HepG2 (cell line): ENCODE measurements around the gene CTNNBL1. TPM values are rescaled to one million over a fixed set of nuclear protein-coding genes. Genes with fewer than 3 reads are reported as not detected.

Experiments used
- EEA1 ChIP-seq: sonication (generic); formaldehyde crosslinking; IDR thresholded peaks from 2 replicates; pipeline ENCODE4 v1.5.1; 2020; ENCODE audit warnings: mild to moderate bottlenecking, missing genetic modification reagents, borderline replicate concordance
- HMGA1 ChIP-seq: sonication (generic); formaldehyde crosslinking; conservative IDR thresholded peaks from 2 replicates; pipeline ENCODE4 v1.4.0; 2020; ENCODE audit warnings: missing genetic modification reagents
- IKZF1 ChIP-seq: fragments of 450-650 bp; IDR thresholded peaks from 2 replicates; pipeline ENCODE4 v1.7.1; 2016
- NKX3-1 ChIP-seq: sonication (generic); formaldehyde crosslinking; IDR thresholded peaks from 2 replicates; pipeline ENCODE4 v1.5.0; 2020; ENCODE audit warnings: missing genetic modification reagents
- SALL2 ChIP-seq: sonication (generic); formaldehyde crosslinking; IDR thresholded peaks from 2 replicates; pipeline ENCODE4 v1.8.1; 2023; ENCODE audit warnings: mild to moderate bottlenecking, missing genetic modification reagents, inconsistent platforms
- SRF ChIP-seq: IDR thresholded peaks from 2 replicates; pipeline ENCODE4 v1.6.1; 2011; ENCODE audit warnings: mild to moderate bottlenecking, low read depth, low read length, moderate library complexity
- YY1 ChIP-seq: IDR thresholded peaks from 2 replicates; pipeline ENCODE4 v1.6.1; 2011; ENCODE audit warnings: low read length, low read depth, moderate library complexity, mild to moderate bottlenecking; ENCODE audit not compliant: insufficient read depth, insufficient replicate concordance
- ZFP37 ChIP-seq: sonication (generic); formaldehyde crosslinking; IDR thresholded peaks from 2 replicates; pipeline ENCODE4 v1.4.0; 2020; ENCODE audit warnings: missing genetic modification reagents, borderline replicate concordance
- ZNF296 ChIP-seq: sonication (generic); formaldehyde crosslinking; conservative IDR thresholded peaks from 2 replicates; pipeline ENCODE4 v1.5.0; 2020; ENCODE audit warnings: mild to moderate bottlenecking, missing genetic modification reagents
- ZNF354B ChIP-seq: sonication (generic); formaldehyde crosslinking; IDR thresholded peaks from 2 replicates; pipeline ENCODE4 v1.8.0; 2022; ENCODE audit warnings: mild to moderate bottlenecking, missing genetic modification reagents
- ZNF607 ChIP-seq: sonication (generic); formaldehyde crosslinking; IDR thresholded peaks from 2 replicates; pipeline ENCODE4 v1.5.1; 2020; ENCODE audit warnings: missing genetic modification reagents, mild to moderate bottlenecking, borderline replicate concordance
- ZNF891 ChIP-seq: sonication (generic); formaldehyde crosslinking; IDR thresholded peaks from 2 replicates; pipeline ENCODE4 v1.5.0; 2020; ENCODE audit warnings: mild to moderate bottlenecking, missing genetic modification reagents
- polyA plus RNA-seq, 8 experiments: library from polyadenylated mRNA; depleted of rRNA in 3 of 8; stranded (reverse) in 7 of 8; unstranded in 1 of 8; fragments of >200 nt; fragmentation: Illumina TruSeq in 4 of 8; extraction: Trizol in 4 of 8; gene quantifications; 2 replicates each; pipeline versions ENCODE4 v1.2.1 to v1.2.3, GENCODE V29; 2011 to 2016; ENCODE audit warnings: low read depth in 4 of 8, missing spikeins in 1 of 8, mixed read lengths in 1 of 8; ENCODE audit not compliant: insufficient read depth in 1 of 8
- total RNA-seq, 5 experiments: library from RNA; depleted of rRNA; stranded (reverse); fragments of >200 nt; fragmentation: Illumina TruSeq; extraction: Trizol; gene quantifications; 2 replicates each; pipeline ENCODE4 v1.2.3, GENCODE V29; 2016; ENCODE audit warnings: low read depth in 1 of 5
- TF ChIP-seq, protein P1 (sequence below): sonication (generic); formaldehyde crosslinking; IDR thresholded peaks from 2 replicates; pipeline ENCODE4 v1.4.0; 2020; ENCODE audit warnings: low read depth, missing genetic modification reagents
- TF ChIP-seq, protein P2 (sequence below): sonication (generic); formaldehyde crosslinking; IDR thresholded peaks from 2 replicates; pipeline ENCODE4 v1.9.0; 2021; ENCODE audit warnings: missing genetic modification reagents, borderline replicate concordance
- TF ChIP-seq, protein P3 (sequence below): sonication (generic); formaldehyde crosslinking; IDR thresholded peaks from 2 replicates; pipeline ENCODE4 v1.4.0; 2020; ENCODE audit warnings: missing genetic modification reagents
- TF ChIP-seq, protein P4 (sequence below): sonication (generic); formaldehyde crosslinking; IDR thresholded peaks from 2 replicates; pipeline ENCODE4 v1.8.0; 2022; ENCODE audit warnings: mild to moderate bottlenecking, missing genetic modification reagents; ENCODE audit not compliant: insufficient replicate concordance
- TF ChIP-seq, protein P5 (sequence below): sonication (generic); formaldehyde crosslinking; IDR thresholded peaks from 2 replicates; pipeline ENCODE4 v1.4.0; 2020; ENCODE audit warnings: missing genetic modification reagents

Gene CTNNBL1
- total and polyA plus RNA-seq, 2 of the 13 experiments (the other 11 are each of a cell fraction or from before 2014, with no cell fraction given) = 49.3 to 94.6 TPM

DNA sequence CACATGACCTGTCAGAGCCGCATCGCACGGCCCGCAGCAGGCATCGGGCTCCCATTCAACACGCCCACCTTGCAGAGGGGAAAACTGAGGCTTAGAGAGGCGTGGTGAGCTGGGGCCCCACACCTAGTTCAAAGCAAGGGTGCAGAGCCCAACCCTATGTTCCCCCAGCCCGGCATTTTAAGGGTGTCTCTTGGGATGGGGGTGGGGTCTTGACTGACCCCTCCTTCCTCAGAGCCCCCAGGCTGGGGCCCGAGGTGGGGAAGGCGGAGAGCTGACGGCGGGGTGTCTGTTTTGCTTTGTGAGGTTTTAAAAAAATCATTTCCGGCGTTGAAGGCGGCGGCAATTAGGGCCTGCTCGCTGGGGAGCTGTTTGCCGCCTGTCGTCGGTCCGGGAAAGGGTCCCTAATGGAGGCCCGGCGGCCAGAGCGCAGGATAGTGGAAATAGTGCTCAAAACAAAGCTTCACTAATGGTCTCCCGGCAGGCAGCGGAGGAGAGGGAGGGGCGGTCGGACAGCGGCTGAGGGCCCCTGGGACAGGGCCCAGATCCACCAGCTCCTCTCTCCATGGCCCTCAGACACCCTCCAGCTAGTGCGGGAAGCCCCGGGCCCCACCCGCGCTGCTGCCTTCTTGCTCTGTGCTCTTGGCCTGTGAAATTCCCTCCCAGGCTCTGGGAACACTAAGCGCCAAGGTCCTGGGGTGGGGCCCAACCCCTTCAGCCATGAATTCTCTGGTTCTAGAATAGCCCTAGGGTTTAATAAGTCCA is 221.0 kb downstream of the CTNNBL1 start (continued):
- TF ChIP-seq, protein P1, sequence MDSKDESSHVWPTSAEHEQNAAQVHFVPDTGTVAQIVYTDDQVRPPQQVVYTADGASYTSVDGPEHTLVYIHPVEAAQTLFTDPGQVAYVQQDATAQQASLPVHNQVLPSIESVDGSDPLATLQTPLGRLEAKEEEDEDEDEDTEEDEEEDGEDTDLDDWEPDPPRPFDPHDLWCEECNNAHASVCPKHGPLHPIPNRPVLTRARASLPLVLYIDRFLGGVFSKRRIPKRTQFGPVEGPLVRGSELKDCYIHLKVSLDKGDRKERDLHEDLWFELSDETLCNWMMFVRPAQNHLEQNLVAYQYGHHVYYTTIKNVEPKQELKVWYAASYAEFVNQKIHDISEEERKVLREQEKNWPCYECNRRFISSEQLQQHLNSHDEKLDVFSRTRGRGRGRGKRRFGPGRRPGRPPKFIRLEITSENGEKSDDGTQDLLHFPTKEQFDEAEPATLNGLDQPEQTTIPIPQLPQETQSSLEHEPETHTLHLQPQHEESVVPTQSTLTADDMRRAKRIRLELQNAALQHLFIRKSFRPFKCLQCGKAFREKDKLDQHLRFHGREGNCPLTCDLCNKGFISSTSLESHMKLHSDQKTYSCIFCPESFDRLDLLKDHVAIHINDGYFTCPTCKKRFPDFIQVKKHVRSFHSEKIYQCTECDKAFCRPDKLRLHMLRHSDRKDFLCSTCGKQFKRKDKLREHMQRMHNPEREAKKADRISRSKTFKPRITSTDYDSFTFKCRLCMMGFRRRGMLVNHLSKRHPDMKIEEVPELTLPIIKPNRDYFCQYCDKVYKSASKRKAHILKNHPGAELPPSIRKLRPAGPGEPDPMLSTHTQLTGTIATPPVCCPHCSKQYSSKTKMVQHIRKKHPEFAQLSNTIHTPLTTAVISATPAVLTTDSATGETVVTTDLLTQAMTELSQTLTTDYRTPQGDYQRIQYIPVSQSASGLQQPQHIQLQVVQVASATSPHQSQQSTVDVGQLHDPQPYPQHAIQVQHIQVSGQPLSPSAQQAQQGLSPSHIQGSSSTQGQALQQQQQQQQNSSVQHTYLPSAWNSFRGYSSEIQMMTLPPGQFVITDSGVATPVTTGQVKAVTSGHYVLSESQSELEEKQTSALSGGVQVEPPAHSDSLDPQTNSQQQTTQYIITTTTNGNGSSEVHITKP (CRISPR knock-in tag) = no peak
- no peak for TF ChIP-seq SRF
- TF ChIP-seq ZNF891 (CRISPR knock-in tag) = peak; percentile 62; the same call in 1 of the 2 replicates
- no peak for TF ChIP-seq ZNF296
- no peak for TF ChIP-seq EEA1 (CRISPR knock-in tag)
- TF ChIP-seq, protein P2, sequence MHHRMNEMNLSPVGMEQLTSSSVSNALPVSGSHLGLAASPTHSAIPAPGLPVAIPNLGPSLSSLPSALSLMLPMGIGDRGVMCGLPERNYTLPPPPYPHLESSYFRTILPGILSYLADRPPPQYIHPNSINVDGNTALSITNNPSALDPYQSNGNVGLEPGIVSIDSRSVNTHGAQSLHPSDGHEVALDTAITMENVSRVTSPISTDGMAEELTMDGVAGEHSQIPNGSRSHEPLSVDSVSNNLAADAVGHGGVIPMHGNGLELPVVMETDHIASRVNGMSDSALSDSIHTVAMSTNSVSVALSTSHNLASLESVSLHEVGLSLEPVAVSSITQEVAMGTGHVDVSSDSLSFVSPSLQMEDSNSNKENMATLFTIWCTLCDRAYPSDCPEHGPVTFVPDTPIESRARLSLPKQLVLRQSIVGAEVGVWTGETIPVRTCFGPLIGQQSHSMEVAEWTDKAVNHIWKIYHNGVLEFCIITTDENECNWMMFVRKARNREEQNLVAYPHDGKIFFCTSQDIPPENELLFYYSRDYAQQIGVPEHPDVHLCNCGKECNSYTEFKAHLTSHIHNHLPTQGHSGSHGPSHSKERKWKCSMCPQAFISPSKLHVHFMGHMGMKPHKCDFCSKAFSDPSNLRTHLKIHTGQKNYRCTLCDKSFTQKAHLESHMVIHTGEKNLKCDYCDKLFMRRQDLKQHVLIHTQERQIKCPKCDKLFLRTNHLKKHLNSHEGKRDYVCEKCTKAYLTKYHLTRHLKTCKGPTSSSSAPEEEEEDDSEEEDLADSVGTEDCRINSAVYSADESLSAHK (CRISPR knock-in tag) = no peak
- TF ChIP-seq, protein P3, sequence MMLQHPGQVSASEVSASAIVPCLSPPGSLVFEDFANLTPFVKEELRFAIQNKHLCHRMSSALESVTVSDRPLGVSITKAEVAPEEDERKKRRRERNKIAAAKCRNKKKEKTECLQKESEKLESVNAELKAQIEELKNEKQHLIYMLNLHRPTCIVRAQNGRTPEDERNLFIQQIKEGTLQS = no peak
- peak; percentile 64; the same call in 1 of the 2 replicates for TF ChIP-seq ZNF607 (CRISPR knock-in tag)
- TF ChIP-seq, protein P4, sequence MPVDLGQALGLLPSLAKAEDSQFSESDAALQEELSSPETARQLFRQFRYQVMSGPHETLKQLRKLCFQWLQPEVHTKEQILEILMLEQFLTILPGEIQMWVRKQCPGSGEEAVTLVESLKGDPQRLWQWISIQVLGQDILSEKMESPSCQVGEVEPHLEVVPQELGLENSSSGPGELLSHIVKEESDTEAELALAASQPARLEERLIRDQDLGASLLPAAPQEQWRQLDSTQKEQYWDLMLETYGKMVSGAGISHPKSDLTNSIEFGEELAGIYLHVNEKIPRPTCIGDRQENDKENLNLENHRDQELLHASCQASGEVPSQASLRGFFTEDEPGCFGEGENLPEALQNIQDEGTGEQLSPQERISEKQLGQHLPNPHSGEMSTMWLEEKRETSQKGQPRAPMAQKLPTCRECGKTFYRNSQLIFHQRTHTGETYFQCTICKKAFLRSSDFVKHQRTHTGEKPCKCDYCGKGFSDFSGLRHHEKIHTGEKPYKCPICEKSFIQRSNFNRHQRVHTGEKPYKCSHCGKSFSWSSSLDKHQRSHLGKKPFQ (CRISPR knock-in tag) = no peak
- no peak for TF ChIP-seq ZNF354B (CRISPR knock-in tag)
- TF ChIP-seq IKZF1 = no peak
- TF ChIP-seq ZFP37 (CRISPR knock-in tag) = no peak
- no peak for TF ChIP-seq YY1
- TF ChIP-seq NKX3-1 (CRISPR knock-in tag) = no peak
- TF ChIP-seq HMGA1 (CRISPR knock-in tag) = no peak
- TF ChIP-seq, protein P5, sequence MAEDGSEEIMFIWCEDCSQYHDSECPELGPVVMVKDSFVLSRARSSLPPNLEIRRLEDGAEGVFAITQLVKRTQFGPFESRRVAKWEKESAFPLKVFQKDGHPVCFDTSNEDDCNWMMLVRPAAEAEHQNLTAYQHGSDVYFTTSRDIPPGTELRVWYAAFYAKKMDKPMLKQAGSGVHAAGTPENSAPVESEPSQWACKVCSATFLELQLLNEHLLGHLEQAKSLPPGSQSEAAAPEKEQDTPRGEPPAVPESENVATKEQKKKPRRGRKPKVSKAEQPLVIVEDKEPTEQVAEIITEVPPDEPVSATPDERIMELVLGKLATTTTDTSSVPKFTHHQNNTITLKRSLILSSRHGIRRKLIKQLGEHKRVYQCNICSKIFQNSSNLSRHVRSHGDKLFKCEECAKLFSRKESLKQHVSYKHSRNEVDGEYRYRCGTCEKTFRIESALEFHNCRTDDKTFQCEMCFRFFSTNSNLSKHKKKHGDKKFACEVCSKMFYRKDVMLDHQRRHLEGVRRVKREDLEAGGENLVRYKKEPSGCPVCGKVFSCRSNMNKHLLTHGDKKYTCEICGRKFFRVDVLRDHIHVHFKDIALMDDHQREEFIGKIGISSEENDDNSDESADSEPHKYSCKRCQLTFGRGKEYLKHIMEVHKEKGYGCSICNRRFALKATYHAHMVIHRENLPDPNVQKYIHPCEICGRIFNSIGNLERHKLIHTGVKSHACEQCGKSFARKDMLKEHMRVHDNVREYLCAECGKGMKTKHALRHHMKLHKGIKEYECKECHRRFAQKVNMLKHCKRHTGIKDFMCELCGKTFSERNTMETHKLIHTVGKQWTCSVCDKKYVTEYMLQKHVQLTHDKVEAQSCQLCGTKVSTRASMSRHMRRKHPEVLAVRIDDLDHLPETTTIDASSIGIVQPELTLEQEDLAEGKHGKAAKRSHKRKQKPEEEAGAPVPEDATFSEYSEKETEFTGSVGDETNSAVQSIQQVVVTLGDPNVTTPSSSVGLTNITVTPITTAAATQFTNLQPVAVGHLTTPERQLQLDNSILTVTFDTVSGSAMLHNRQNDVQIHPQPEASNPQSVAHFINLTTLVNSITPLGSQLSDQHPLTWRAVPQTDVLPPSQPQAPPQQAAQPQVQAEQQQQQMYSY (CRISPR knock-in tag) = no peak
- TF ChIP-seq SALL2 (CRISPR knock-in tag) = 0 out of 2 replicates have a peak, but pooled peaks have one; percentile 18
